Measurements from ENCODE around the gene NUPR1.

DNA sequence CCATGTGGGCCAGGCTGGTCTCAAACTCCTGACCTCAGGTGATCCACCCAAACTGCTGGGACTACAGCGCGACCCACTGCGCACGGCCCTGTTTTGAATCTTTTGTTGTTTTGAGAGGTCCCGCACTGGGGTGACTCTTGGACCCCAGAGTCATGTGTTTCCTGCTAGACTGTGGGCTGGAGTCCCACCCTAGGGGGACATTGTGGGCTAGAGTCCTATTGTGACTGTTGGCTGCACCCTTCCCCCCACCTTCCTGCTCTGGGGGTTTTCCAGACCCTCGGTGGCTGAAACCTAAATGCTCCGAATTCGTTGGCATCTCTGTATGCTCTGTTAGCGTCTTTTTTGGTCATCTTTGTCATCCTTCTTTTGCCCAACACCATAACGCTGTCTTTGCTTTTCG, 16.0 kb downstream of the NUPR1 start:
- TF ChIP-seq, protein P1, sequence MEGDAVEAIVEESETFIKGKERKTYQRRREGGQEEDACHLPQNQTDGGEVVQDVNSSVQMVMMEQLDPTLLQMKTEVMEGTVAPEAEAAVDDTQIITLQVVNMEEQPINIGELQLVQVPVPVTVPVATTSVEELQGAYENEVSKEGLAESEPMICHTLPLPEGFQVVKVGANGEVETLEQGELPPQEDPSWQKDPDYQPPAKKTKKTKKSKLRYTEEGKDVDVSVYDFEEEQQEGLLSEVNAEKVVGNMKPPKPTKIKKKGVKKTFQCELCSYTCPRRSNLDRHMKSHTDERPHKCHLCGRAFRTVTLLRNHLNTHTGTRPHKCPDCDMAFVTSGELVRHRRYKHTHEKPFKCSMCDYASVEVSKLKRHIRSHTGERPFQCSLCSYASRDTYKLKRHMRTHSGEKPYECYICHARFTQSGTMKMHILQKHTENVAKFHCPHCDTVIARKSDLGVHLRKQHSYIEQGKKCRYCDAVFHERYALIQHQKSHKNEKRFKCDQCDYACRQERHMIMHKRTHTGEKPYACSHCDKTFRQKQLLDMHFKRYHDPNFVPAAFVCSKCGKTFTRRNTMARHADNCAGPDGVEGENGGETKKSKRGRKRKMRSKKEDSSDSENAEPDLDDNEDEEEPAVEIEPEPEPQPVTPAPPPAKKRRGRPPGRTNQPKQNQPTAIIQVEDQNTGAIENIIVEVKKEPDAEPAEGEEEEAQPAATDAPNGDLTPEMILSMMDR (IDR thresholded peaks at IDR 0.05), result no peak
- TF ChIP-seq POLR2A (IDR thresholded peaks at IDR 0.05), result no peak
- no peak for TF ChIP-seq POLR2AphosphoS5 (IDR thresholded peaks at IDR 0.05; ENCODE audit: insufficient read depth in 1 of 2, low read depth in 1 of 2)

All from vagina (tissue), 2 donors.